ACC112 (cell line): ENCODE measurements around the gene TAGLN3.
"Not testable (repeated sequence)": the region's sequence is repeated elsewhere in the genome, so short reads cannot be mapped to it uniquely, and the experiment has no call there.

Source experiments
- H2AFZ ChIP-seq: fragments of 200-600 bp; sonication (generic); one replicate; pipeline ENCODE4 v1.6.0; 2017; ENCODE audit warnings: antibody characterized with exemption, low read length; ENCODE audit not compliant: unreplicated experiment
- H3K27ac ChIP-seq: fragments of 200-600 bp; sonication (generic); 2 replicates; pipeline ENCODE4 v1.5.1; 2014; ENCODE audit warnings: low read depth, mild to moderate bottlenecking, antibody characterized with exemption, low read length, moderate library complexity
- H3K27me3 ChIP-seq: fragments of 200-600 bp; sonication (generic); 2 replicates; pipeline ENCODE4 v1.6.1; 2014; ENCODE audit warnings: mild to moderate bottlenecking, antibody characterized with exemption, low read length, moderate library complexity, mixed read lengths; ENCODE audit not compliant: insufficient read depth
- H3K36me3 ChIP-seq: fragments of 200-600 bp; sonication (generic); 2 replicates; pipeline ENCODE4 v1.6.1; 2016; ENCODE audit warnings: mild to moderate bottlenecking, antibody characterized with exemption, low read length, moderate library complexity, mixed read lengths; ENCODE audit not compliant: insufficient read depth
- H3K4me1 ChIP-seq: fragments of 200-600 bp; sonication (generic); one replicate; pipeline ENCODE4 v1.6.1; 2016; ENCODE audit warnings: low read length, mixed read lengths; ENCODE audit not compliant: insufficient read depth, unreplicated experiment, control insufficient read depth
- H3K4me3 ChIP-seq: fragments of 200-600 bp; sonication (generic); 2 replicates; pipeline ENCODE4 v1.5.1; 2014; ENCODE audit warnings: mild to moderate bottlenecking, low read depth, low read length
- H3K79me2 ChIP-seq: fragments of 200-600 bp; sonication (generic); one replicate; pipeline ENCODE4 v1.6.0; 2016; ENCODE audit warnings: low read length; ENCODE audit not compliant: control insufficient read depth, unreplicated experiment, insufficient read depth

TAGLN3 gene

GRCh38 chr3:112027826-112028225 lies 29.1 kb downstream of the TAGLN3 start:
- no peaks in the 10 kb centered on the region for H3K36me3 ChIP-seq
- no peak overlapping the region for H3K27ac ChIP-seq
- no peaks in the 10 kb centered on the region for H3K79me2 ChIP-seq
- H3K27me3 ChIP-seq, result no peaks in the 10 kb centered on the region
- H3K4me3 ChIP-seq, result no peak overlapping the region
- H3K4me1 ChIP-seq, result no peaks in the 10 kb centered on the region
- no peak overlapping the region for H2AFZ ChIP-seq

GRCh38 chr3:112030901-112031300 lies 32.2 kb downstream of the TAGLN3 start:
- Histone ChIP-seq H3K27ac (no peak overlapping the region), H2AFZ (no peak overlapping the region), H3K4me1 (no peaks in the 10 kb centered on the region)

GRCh38 chr3:112032098-112032731 lies 33.5 kb downstream of the TAGLN3 start:
- no peaks in the 10 kb centered on the region for H3K4me1 ChIP-seq
- no peak overlapping the region for H3K27ac ChIP-seq
- H3K4me3 ChIP-seq, result no peak overlapping the region
- H2AFZ ChIP-seq, result no peak overlapping the region
- no peaks in the 10 kb centered on the region for H3K79me2 ChIP-seq
- H3K36me3 ChIP-seq, result no peaks in the 10 kb centered on the region
- no peaks in the 10 kb centered on the region for H3K27me3 ChIP-seq

More at GRCh38 chr3:112030901-112031300, 32.2 kb downstream of the TAGLN3 start:
- Histone ChIP-seq H3K27me3 (no peaks in the 10 kb centered on the region), H3K36me3 (no peaks in the 10 kb centered on the region), H3K4me3 (no peak overlapping the region), H3K79me2 (no peaks in the 10 kb centered on the region)

GRCh38 chr3:112034436-112034835 lies 35.7 kb downstream of the TAGLN3 start, which contains the start of gene TMPRSS7:
TMPRSS7 (plus strand) TSS chr3:112034736; CDS start chr3:112034846, 110 bp downstream.
- Histone ChIP-seq H3K27me3 (no peaks in the 10 kb centered on the region), H3K36me3 (no peaks in the 10 kb centered on the region), H2AFZ (no peak within 1 kb of the TSS), H3K79me2 (no peaks in the 10 kb centered on the region), H3K4me3 (no peak within 1 kb of the TSS), H3K4me1 (no peaks in the 10 kb centered on the region), H3K27ac (no peak within 1 kb of the TSS)

- no peaks in the 10 kb centered on the region for H3K36me3 ChIP-seq
- H2AFZ ChIP-seq, result no peak overlapping the region
- no peaks in the 10 kb centered on the region for H3K27me3 ChIP-seq
- no peak overlapping the region for H3K27ac ChIP-seq
- H3K4me1 ChIP-seq, result no peaks in the 10 kb centered on the region
- no peak overlapping the region for H3K4me3 ChIP-seq
- H3K79me2 ChIP-seq, result no peaks in the 10 kb centered on the region
Observed at GRCh38 chr3:112035241-112035640, 36.5 kb downstream of the TAGLN3 start.

GRCh38 chr3:112037194-112037593 lies 38.5 kb downstream of the TAGLN3 start:
- not testable (repeated sequence) for H3K4me1 ChIP-seq, H3K79me2 ChIP-seq, H3K27me3 ChIP-seq, H3K27ac ChIP-seq, H3K4me3 ChIP-seq, H3K36me3 ChIP-seq, H2AFZ ChIP-seq

GRCh38 chr3:112038863-112039262 lies 40.1 kb downstream of the TAGLN3 start:
- Histone ChIP-seq H2AFZ (no peak overlapping the region), H3K4me1 (no peaks in the 10 kb centered on the region), H3K27me3 (no peaks in the 10 kb centered on the region), H3K27ac (no peak overlapping the region), H3K79me2 (no peaks in the 10 kb centered on the region), H3K36me3 (no peaks in the 10 kb centered on the region), H3K4me3 (no peak overlapping the region)

- H3K27me3 ChIP-seq, result no peaks in the 10 kb centered on the region
- H2AFZ ChIP-seq, result no peak overlapping the region
- no peaks in the 10 kb centered on the region for H3K4me1 ChIP-seq
- H3K36me3 ChIP-seq, result no peaks in the 10 kb centered on the region
- H3K79me2 ChIP-seq, result no peaks in the 10 kb centered on the region
- H3K27ac ChIP-seq, result no peak overlapping the region
- no peak overlapping the region for H3K4me3 ChIP-seq
Observed at GRCh38 chr3:112041321-112041720, 42.6 kb downstream of the TAGLN3 start.

- peak overlapping the region; percentile 93 for H2AFZ ChIP-seq
- H3K27ac ChIP-seq, result no peak overlapping the region
- no peaks in the 10 kb centered on the region for H3K36me3 ChIP-seq
- H3K4me3 ChIP-seq, result no peak overlapping the region
- no peaks in the 10 kb centered on the region for H3K79me2 ChIP-seq
- H3K27me3 ChIP-seq, result no peaks in the 10 kb centered on the region
- no peaks in the 10 kb centered on the region for H3K4me1 ChIP-seq
Observed at GRCh38 chr3:112042842-112043280, 44.1 kb downstream of the TAGLN3 start.

GRCh38 chr3:112043621-112044201 lies 45.0 kb downstream of the TAGLN3 start:
- Histone ChIP-seq H3K4me3 (peak overlapping the region; percentile 71), H3K36me3 (no peaks in the 10 kb centered on the region), H3K4me1 (no peaks in the 10 kb centered on the region), H3K27me3 (no peaks in the 10 kb centered on the region), H3K79me2 (no peaks in the 10 kb centered on the region), H3K27ac (no peak overlapping the region), H2AFZ (peak overlapping the region; percentile 93)

GRCh38 chr3:112046599-112046998 lies 47.9 kb downstream of the TAGLN3 start:
- Histone ChIP-seq H3K4me3 (no peak overlapping the region), H3K79me2 (no peaks in the 10 kb centered on the region), H3K4me1 (no peaks in the 10 kb centered on the region), H3K27ac (no peak overlapping the region), H2AFZ (no peak overlapping the region), H3K36me3 (no peaks in the 10 kb centered on the region), H3K27me3 (no peaks in the 10 kb centered on the region)
